OCI-LY1 (cell line): ENCODE data around the gene NDC80.

Experiments
- H2AFZ ChIP-seq: fragments of 200-600 bp; sonication (generic), shearing (Covaris generic); 2 replicates; pipeline ENCODE4 v1.6.0; 2014; ENCODE audit warnings: antibody characterized with exemption, mild to moderate bottlenecking, low read length
- H3F3A ChIP-seq: fragments of 200-600 bp; sonication (generic), shearing (Covaris generic); 2 replicates; pipeline ENCODE4 v1.6.0; 2014; ENCODE audit warnings: mild to moderate bottlenecking, antibody characterized with exemption, low read length, moderate library complexity; ENCODE audit not compliant: insufficient read depth
- H3K27ac ChIP-seq: fragments of 200-600 bp; sonication (generic); 2 replicates; pipeline ENCODE4 v1.5.1; 2014; ENCODE audit warnings: low read length, mixed run types, mild to moderate bottlenecking, low read depth; ENCODE audit not compliant: poor library complexity, severe bottlenecking
- H3K27me3 ChIP-seq: fragments of 200-600 bp; sonication (generic); 2 replicates; pipeline ENCODE4 v1.6.0; 2014; ENCODE audit warnings: antibody characterized with exemption, mild to moderate bottlenecking, low read length, moderate library complexity; ENCODE audit not compliant: insufficient read depth
- H3K36me3 ChIP-seq: fragments of 200-600 bp; sonication (generic); 2 replicates; pipeline ENCODE4 v1.6.1; 2014; ENCODE audit warnings: mild to moderate bottlenecking, antibody characterized with exemption, low read length, moderate library complexity, mixed read lengths; ENCODE audit not compliant: insufficient read depth
- H3K4me1 ChIP-seq: fragments of 200-600 bp; sonication (generic); 2 replicates; pipeline ENCODE4 v1.5.1; 2014; ENCODE audit warnings: mild to moderate bottlenecking, low read length, moderate library complexity; ENCODE audit not compliant: insufficient read depth, severe bottlenecking
- H3K4me2 ChIP-seq: fragments of 200-600 bp; sonication (generic), shearing (Covaris generic); 2 replicates; pipeline ENCODE4 v1.6.1; 2014; ENCODE audit warnings: low read length
- H3K4me3 ChIP-seq: fragments of 200-600 bp; sonication (generic); 2 replicates; pipeline ENCODE4 v1.5.1; 2014; ENCODE audit warnings: low read length, low read depth, mild to moderate bottlenecking, mixed read lengths; ENCODE audit not compliant: poor library complexity, severe bottlenecking
- H3K79me2 ChIP-seq: fragments of 200-600 bp; shearing (Covaris generic); 2 replicates; pipeline ENCODE4 v1.6.1; 2016; ENCODE audit warnings: mixed run types, low read length, mixed read lengths; ENCODE audit not compliant: insufficient read depth
- H3K9ac ChIP-seq: fragments of 200-600 bp; sonication (generic), shearing (Covaris generic); 2 replicates; pipeline ENCODE4 v1.6.1; 2014; ENCODE audit warnings: mild to moderate bottlenecking, low read length, mixed read lengths
- H3K9me2 ChIP-seq: fragments of 200-600 bp; sonication (generic), shearing (Covaris generic); 2 replicates; pipeline ENCODE4 v1.6.1; 2014; ENCODE audit warnings: low read depth, mild to moderate bottlenecking, low read length, mixed read lengths
- H3K9me3 ChIP-seq: fragments of 200-600 bp; shearing (Covaris generic); 2 replicates; pipeline ENCODE4 v1.6.1; 2014; ENCODE audit warnings: low read length, mixed read lengths
- H4K20me1 ChIP-seq: fragments of 200-600 bp; sonication (generic), shearing (Covaris generic); 2 replicates; pipeline ENCODE4 v1.6.0; 2016; ENCODE audit warnings: mild to moderate bottlenecking, low read length; ENCODE audit not compliant: insufficient read depth
- EZH2 ChIP-seq: fragments of 200-600 bp; sonication (generic), shearing (Covaris generic); IDR thresholded peaks from 2 replicates; pipeline ENCODE4 v1.8.0; 2017; ENCODE audit warnings: borderline replicate concordance, mixed run types, mild to moderate bottlenecking, antibody characterized with exemption, low read length, moderate library complexity, mixed read lengths
- TF ChIP-seq, protein P1 (sequence below): fragments of 200-600 bp; sonication (generic), shearing (Covaris generic); IDR thresholded peaks from 2 replicates; pipeline ENCODE4 v1.5.1; 2017; ENCODE audit warnings: mild to moderate bottlenecking, antibody characterized with exemption, low read length, moderate library complexity, mixed read lengths

NDC80 gene

DNA sequence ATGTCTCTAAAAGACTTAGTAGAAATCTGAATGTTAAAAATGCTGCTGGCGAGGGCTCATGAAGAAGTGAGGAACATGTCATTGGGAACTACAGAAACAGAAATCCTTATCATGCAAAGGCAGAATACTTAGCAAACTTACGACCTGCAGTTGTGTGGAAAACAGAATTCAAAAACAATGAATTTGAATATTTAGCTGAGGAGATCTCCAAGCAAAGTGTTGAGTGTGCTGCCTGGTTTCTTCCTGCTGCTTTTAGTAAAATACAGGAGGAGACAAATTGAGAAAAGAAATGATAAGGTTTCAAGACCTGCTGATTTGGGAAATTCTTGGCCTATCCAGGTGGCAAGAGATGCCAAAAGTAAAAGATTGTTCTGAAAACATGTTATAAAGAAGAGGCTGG is 38.6 kb upstream of the NDC80 start:
- Histone ChIP-seq H3K79me2 (no peaks in the 10 kb centered on the region), H4K20me1 (no peaks in the 10 kb centered on the region), H3K9me2 (no peaks in the 10 kb centered on the region), H3K4me2 (no peak overlapping the region), H2AFZ (no peak overlapping the region), H3K4me1 (peaks cover 49% of the 10 kb centered on the region), H3K4me3 (no peak overlapping the region), H3K9ac (no peak overlapping the region), H3K9me3 (no peaks in the 10 kb centered on the region), H3K36me3 (no peaks in the 10 kb centered on the region), H3K27ac (peak overlapping the region; percentile 32), H3F3A (no peaks in the 10 kb centered on the region), H3K27me3 (no peaks in the 10 kb centered on the region)
- no peak for TF ChIP-seq EZH2
- TF ChIP-seq, protein P1, sequence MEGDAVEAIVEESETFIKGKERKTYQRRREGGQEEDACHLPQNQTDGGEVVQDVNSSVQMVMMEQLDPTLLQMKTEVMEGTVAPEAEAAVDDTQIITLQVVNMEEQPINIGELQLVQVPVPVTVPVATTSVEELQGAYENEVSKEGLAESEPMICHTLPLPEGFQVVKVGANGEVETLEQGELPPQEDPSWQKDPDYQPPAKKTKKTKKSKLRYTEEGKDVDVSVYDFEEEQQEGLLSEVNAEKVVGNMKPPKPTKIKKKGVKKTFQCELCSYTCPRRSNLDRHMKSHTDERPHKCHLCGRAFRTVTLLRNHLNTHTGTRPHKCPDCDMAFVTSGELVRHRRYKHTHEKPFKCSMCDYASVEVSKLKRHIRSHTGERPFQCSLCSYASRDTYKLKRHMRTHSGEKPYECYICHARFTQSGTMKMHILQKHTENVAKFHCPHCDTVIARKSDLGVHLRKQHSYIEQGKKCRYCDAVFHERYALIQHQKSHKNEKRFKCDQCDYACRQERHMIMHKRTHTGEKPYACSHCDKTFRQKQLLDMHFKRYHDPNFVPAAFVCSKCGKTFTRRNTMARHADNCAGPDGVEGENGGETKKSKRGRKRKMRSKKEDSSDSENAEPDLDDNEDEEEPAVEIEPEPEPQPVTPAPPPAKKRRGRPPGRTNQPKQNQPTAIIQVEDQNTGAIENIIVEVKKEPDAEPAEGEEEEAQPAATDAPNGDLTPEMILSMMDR, result no peak

DNA sequence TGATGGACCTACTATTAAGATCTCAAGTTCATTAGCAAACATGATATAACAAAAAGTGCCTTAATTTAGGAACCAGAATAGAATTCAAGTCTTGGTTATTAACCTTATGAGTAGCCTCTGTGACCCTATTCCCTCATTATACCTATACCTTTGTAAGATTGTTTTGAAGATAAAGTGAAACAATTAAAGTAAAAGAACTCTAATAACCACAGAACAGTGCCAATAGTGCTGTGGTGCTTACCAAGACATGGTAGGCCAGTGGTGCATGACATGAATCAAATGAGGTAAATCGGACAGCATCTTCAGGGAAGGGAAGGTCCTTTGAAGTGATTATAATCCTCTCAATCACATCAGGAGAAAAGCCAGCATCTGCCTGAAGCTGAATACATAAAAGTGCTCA is 36.5 kb upstream of the NDC80 start:
- no peak for TF ChIP-seq EZH2
- TF ChIP-seq, protein P1, result no peak
- peaks cover 63% of the 10 kb centered on the region for H3K4me1 ChIP-seq
- no peaks in the 10 kb centered on the region for H3F3A ChIP-seq
- no peaks in the 10 kb centered on the region for H3K9me2 ChIP-seq
- peak overlapping the region; percentile 16 for H3K4me3 ChIP-seq
- no peaks in the 10 kb centered on the region for H3K36me3 ChIP-seq
- H2AFZ ChIP-seq, result no peak overlapping the region
- no peaks in the 10 kb centered on the region for H3K27me3 ChIP-seq
- no peak overlapping the region; the same call in 1 of the 2 replicates for H3K9ac ChIP-seq
- H3K9me3 ChIP-seq, result no peaks in the 10 kb centered on the region
- H3K79me2 ChIP-seq, result no peaks in the 10 kb centered on the region
- H3K27ac ChIP-seq, result peak overlapping the region; percentile 91
- H3K4me2 ChIP-seq, result peak overlapping the region; percentile 43
- no peaks in the 10 kb centered on the region for H4K20me1 ChIP-seq

DNA sequence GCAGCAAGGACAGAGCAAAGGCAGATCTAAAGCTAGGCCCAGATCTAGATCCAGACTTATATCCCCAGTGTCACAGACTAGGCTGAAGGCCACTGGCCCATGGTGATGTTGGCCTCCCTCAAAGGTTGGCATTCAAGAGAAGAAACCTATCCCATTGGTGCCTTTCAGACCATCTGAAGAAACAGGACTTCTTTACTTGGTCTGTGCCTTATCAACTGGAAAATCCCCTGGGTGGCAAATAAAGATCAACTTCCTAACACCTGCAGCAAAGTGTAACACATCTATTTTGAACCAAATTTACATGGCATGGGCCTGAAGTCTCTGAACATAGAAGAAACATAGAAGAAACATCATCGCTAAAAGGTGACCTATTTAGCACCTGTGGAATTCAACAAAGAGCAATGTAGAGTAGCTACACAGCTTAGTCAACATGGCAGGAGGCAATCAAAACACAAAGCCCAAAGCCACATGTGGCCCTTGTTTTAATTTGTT is 35.9 kb upstream of the NDC80 start:
- no peaks in the 10 kb centered on the region for H3K27me3 ChIP-seq
- H3K4me2 ChIP-seq, result peak overlapping the region; percentile 43
- no peaks in the 10 kb centered on the region for H3K79me2 ChIP-seq
- peak overlapping the region; percentile 16 for H3K4me3 ChIP-seq
- no peaks in the 10 kb centered on the region for H3K36me3 ChIP-seq
- H3K9me3 ChIP-seq, result no peaks in the 10 kb centered on the region
- no peaks in the 10 kb centered on the region for H3F3A ChIP-seq
- H3K27ac ChIP-seq, result peak overlapping the region; percentile 91
- H3K9ac ChIP-seq, result no peak overlapping the region; the same call in 1 of the 2 replicates
- H2AFZ ChIP-seq, result no peak overlapping the region
- H3K4me1 ChIP-seq, result peaks cover 69% of the 10 kb centered on the region
- H3K9me2 ChIP-seq, result no peaks in the 10 kb centered on the region
- TF ChIP-seq, protein P1, result no peak
- TF ChIP-seq EZH2, result no peak
- H4K20me1 ChIP-seq, result no peaks in the 10 kb centered on the region
